Transverse colon (tissue), 4 donors: Measurements from ENCODE around the gene CCNB3. TPM values are rescaled to one million over a fixed set of nuclear protein-coding genes. Genes with fewer than 3 reads are reported as not detected.
"Not testable (repeated sequence)": the region's sequence is repeated elsewhere in the genome, so short reads cannot be mapped to it uniquely, and the experiment has no call there.

Experiments used
- DNase-seq: peaks from one replicate; pipeline ENCODE4 v3.0.0-alpha.2; 2019
- H3K27ac ChIP-seq, 4 donors: fragments of 200-600 bp; sonication (generic); 2 replicates each; pipeline ENCODE4 v1.5.1; 2016 to 2018; ENCODE audit warnings: inconsistent platforms in 4 of 4
- H3K27me3 ChIP-seq: fragments of 200-600 bp; sonication (generic); 2 replicates; pipeline ENCODE4 v1.5.1; 2017; ENCODE audit warnings: inconsistent platforms
- H3K36me3 ChIP-seq, 4 donors: fragments of 200-600 bp; sonication (generic); 2 replicates each; pipeline ENCODE4 v1.5.1; 2017 to 2019; ENCODE audit warnings: inconsistent platforms in 4 of 4
- H3K4me1 ChIP-seq, 4 donors: fragments of 200-600 bp; sonication (generic); 2 replicates each; pipeline ENCODE4 v1.5.1; 2017 to 2020; ENCODE audit warnings: inconsistent platforms in 4 of 4
- H3K4me3 ChIP-seq, 4 donors: fragments of 200-600 bp; sonication (generic); 1 replicate in 1 of 4; 2 replicates in 3 of 4; pipeline versions ENCODE4 v1.5.1 to v1.6.1; 2017 to 2019; ENCODE audit warnings: inconsistent platforms in 4 of 4
- H3K9me3 ChIP-seq, 2 donors: fragments of 200-600 bp; sonication (generic); 2 replicates each; pipeline ENCODE4 v1.5.1; 2017 to 2019; ENCODE audit warnings: inconsistent platforms in 2 of 2
- EP300 ChIP-seq: sonication (generic); formaldehyde crosslinking; IDR thresholded peaks from one replicate; pipeline ENCODE4 v1.6.1; 2017; ENCODE audit warnings: antibody characterized with exemption, low read depth
- POLR2A ChIP-seq: fragments of 450-650 bp; IDR thresholded peaks from one replicate; pipeline ENCODE4 v1.6.1; 2016; ENCODE audit warnings: antibody characterized with exemption, mild to moderate bottlenecking, moderate library complexity
- POLR2AphosphoS5 ChIP-seq, 3 donors: sonication (generic); formaldehyde crosslinking; IDR thresholded peaks; one replicate each; pipeline ENCODE4 v1.6.1; 2016; ENCODE audit warnings: antibody characterized with exemption in 3 of 3
- WGBS, 2 donors: methylation state at CpG; one replicate each; pipeline ENCODE4 v1.1.5; 2018; ENCODE audit warnings: low coverage in 1 of 2; 5-methylcytosine and 5-hydroxymethylcytosine counted together
- in situ Hi-C, 4 donors: fragments of 200-750 bp; cut with MboI; loops; one replicate each; pipeline versions ENCODE4 v1.15.0 to v1.15.1; 2017; ENCODE audit warnings: low sequenced_read_pairs in 3 of 4, low pct_ligation_motif_present in 1 of 4, low pct_unique_long_range_greater_than_20kb in 1 of 4
- intact Hi-C: fragments of 100-400 bp; cut with DNase I; formaldehyde crosslinking; loops from one replicate; pipeline ENCODE4 v1.15.1; 2023; ENCODE audit warnings: low total_unique reads
- total RNA-seq, 4 donors: library from RNA; depleted of rRNA; stranded (reverse); fragments of >200 nt; gene quantifications; one replicate each; pipeline ENCODE4 v1.1.0, GENCODE V29; 2016
- TF ChIP-seq, protein P1 (sequence below), 5 experiments: fragments of 200-600 bp in 3 of 5; fragments of 450-650 bp in 2 of 5; sonication (generic) in 3 of 5; IDR thresholded peaks; 1 replicate in 2 of 5; 2 replicates in 3 of 5; pipeline ENCODE4 v1.5.1; 2016 to 2017; ENCODE audit warnings: antibody characterized with exemption in 5 of 5, inconsistent platforms in 3 of 5, mild to moderate bottlenecking in 2 of 5, moderate library complexity in 1 of 5

The CCNB3 gene
- total RNA-seq, 4 donors from 2014 or later, result 0.41 to 0.48 TPM; not detected in 2

DNA sequence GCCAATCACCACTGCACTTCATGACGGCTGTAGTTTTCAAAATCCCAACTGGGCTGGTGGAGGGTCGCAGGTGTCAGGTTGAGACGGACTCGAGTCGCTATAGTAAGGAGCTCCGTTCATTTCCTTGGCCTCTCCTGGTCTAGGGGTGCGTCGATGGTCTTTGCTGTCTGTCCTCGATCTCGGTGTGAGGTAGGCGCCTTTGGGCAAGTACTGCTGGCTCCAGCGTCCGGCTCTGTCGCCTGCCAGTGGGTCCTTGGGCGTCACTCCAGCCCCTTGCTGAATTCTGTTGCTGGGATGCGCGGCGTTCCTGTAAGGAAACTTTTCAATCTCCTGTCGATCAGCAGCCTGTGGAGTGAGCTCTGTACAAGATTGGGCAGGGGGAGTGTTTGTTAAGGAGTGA, 76.7 kb downstream of the CCNB3 start:
- 91% methylated on average over 19 of the region's 19 CpGs; no CpG with 5 or more reads in 1 of the 2 donors for WGBS, 2 donors
- Histone ChIP-seq H3K9me3 (no peaks in the 10 kb centered on the region), H3K4me3 (no peak overlapping the region), H3K27me3 (no peaks in the 10 kb centered on the region), H3K4me1 (no peaks in the 10 kb centered on the region), H3K36me3 (no peaks in the 10 kb centered on the region), H3K27ac (no peak overlapping the region)
- in situ Hi-C loops, result no loop called here
- intact Hi-C loops, result no loop called here
- DNase-seq, result no peak
- TF ChIP-seq POLR2A, result no peak

- no peak overlapping the region for H3K27ac ChIP-seq
- H3K4me1 ChIP-seq, result no peaks in the 10 kb centered on the region
- TF ChIP-seq POLR2AphosphoS5 (IDR thresholded peaks at IDR 0.05), result no peak
- no peak for TF ChIP-seq POLR2A
- TF ChIP-seq EP300, result no peak
- no peaks in the 10 kb centered on the region for H3K9me3 ChIP-seq
- H3K27me3 ChIP-seq, result no peaks in the 10 kb centered on the region
- intact Hi-C loops, result no loop called here
- no peaks in the 10 kb centered on the region for H3K36me3 ChIP-seq
- DNase-seq, result no peak
- in situ Hi-C loops, result no loop called here
- H3K4me3 ChIP-seq, result no peak overlapping the region
- WGBS, 2 donors, result 40 to 77% methylated on average over 1 to 2 of the region's 2 CpGs
Observed at GRCh38 chrX:50327235-50327634, 122.7 kb downstream of the CCNB3 start.

GRCh38 chrX:50332668-50333067, 128.1 kb downstream of the CCNB3 start:
- H3K4me3 ChIP-seq, in situ Hi-C loops, intact Hi-C loops, H3K36me3 ChIP-seq, H3K27ac ChIP-seq, DNase-seq, H3K9me3 ChIP-seq, H3K4me1 ChIP-seq, H3K27me3 ChIP-seq: not testable (repeated sequence)
- WGBS, 2 donors, result 53% methylated on average over 5 of the region's 5 CpGs; no CpG with 5 or more reads in 1 of the 2 donors

- TF ChIP-seq, protein P1, sequence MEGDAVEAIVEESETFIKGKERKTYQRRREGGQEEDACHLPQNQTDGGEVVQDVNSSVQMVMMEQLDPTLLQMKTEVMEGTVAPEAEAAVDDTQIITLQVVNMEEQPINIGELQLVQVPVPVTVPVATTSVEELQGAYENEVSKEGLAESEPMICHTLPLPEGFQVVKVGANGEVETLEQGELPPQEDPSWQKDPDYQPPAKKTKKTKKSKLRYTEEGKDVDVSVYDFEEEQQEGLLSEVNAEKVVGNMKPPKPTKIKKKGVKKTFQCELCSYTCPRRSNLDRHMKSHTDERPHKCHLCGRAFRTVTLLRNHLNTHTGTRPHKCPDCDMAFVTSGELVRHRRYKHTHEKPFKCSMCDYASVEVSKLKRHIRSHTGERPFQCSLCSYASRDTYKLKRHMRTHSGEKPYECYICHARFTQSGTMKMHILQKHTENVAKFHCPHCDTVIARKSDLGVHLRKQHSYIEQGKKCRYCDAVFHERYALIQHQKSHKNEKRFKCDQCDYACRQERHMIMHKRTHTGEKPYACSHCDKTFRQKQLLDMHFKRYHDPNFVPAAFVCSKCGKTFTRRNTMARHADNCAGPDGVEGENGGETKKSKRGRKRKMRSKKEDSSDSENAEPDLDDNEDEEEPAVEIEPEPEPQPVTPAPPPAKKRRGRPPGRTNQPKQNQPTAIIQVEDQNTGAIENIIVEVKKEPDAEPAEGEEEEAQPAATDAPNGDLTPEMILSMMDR (IDR thresholded peaks at IDR 0.05), result no peak
- TF ChIP-seq EP300, result no peak
- no peak for TF ChIP-seq POLR2AphosphoS5 (IDR thresholded peaks at IDR 0.05)
- TF ChIP-seq POLR2A, result no peak
- no peaks in the 10 kb centered on the region for H3K4me1 ChIP-seq
- intact Hi-C loops (no loop called here), in situ Hi-C loops (no loop called here)
- H3K27me3 ChIP-seq, result no peaks in the 10 kb centered on the region
- no peak overlapping the region for H3K27ac ChIP-seq
- no peak for DNase-seq
- no peaks in the 10 kb centered on the region for H3K36me3 ChIP-seq
- WGBS, 2 donors, result 76% methylated on average over 6 of the region's 6 CpGs; no CpG with 5 or more reads in 1 of the 2 donors
- no peaks in the 10 kb centered on the region for H3K9me3 ChIP-seq
- no peak overlapping the region for H3K4me3 ChIP-seq
Observed at GRCh38 chrX:50333308-50333707, 128.7 kb downstream of the CCNB3 start.

- H3K9me3 ChIP-seq, result no peaks in the 10 kb centered on the region
- no peaks in the 10 kb centered on the region for H3K27me3 ChIP-seq
- in situ Hi-C loops (no loop called here), intact Hi-C loops (no loop called here)
- TF ChIP-seq EP300 (no peak), POLR2A (no peak), POLR2AphosphoS5 (IDR thresholded peaks at IDR 0.05) (no peak)
- TF ChIP-seq, protein P1 (IDR thresholded peaks at IDR 0.05), result no peak
- H3K27ac ChIP-seq, result no peak overlapping the region
- no peak for DNase-seq
- H3K4me1 ChIP-seq, result no peaks in the 10 kb centered on the region
- H3K4me3 ChIP-seq, result no peak overlapping the region
- H3K36me3 ChIP-seq, result no peaks in the 10 kb centered on the region
Observed at GRCh38 chrX:50343917-50344316, 139.4 kb downstream of the CCNB3 start.

GRCh38 chrX:50372966-50373365, 168.4 kb downstream of the CCNB3 start:
- no peak for DNase-seq
- Histone ChIP-seq H3K4me3 (no peak overlapping the region), H3K4me1 (peaks cover 0 to 7% (median 0%) of the 10 kb centered on the region in 4 donors), H3K9me3 (no peaks in the 10 kb centered on the region), H3K27ac (no peak overlapping the region), H3K36me3 (no peaks in the 10 kb centered on the region), H3K27me3 (no peaks in the 10 kb centered on the region)
- WGBS, 2 donors, result 73% methylated on average over 4 of the region's 4 CpGs; no CpG with 5 or more reads in 1 of the 2 donors
- no peak for TF ChIP-seq POLR2AphosphoS5 (IDR thresholded peaks at IDR 0.05)
- TF ChIP-seq POLR2A, result no peak
- TF ChIP-seq, protein P1 (IDR thresholded peaks at IDR 0.05), result no peak
- TF ChIP-seq EP300, result no peak
- in situ Hi-C loops, result no loop called here
- intact Hi-C loops, result no loop called here
